ENCODE data around the gene ELOVL7.

ELOVL7 gene

DNA sequence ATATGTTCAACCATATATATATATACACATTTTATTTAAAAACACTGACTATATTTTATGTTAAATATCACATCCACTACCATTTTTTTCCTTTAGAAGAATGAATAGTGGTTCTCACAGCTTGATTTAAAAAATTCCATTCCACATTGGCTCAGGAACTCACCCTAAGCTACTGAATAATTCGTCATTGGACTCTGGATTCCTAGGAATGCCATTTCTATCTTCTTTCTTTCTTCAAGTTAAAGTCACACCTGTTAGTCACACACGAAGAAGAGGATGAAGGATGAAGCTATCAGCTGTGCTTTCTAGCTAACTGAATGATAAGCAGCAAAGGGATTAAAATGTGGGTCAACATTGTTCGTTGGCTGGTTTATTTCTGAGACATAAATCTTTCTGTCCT, 7.9 kb downstream of the ELOVL7 start:
- Histone ChIP-seq H3K27ac (replicated peaks) (no peak overlapping the region), H3K4me3 (replicated peaks; ENCODE audit: insufficient read depth, low read length) (no peak overlapping the region), H3K27me3 (ENCODE audit: insufficient read depth, poor library complexity, severe bottlenecking) (no peaks in the 10 kb centered on the region)
- no peak for TF ChIP-seq SPI1 (IDR thresholded peaks at IDR 0.05; ENCODE audit: borderline replicate concordance, low read depth)
- no peak for TF ChIP-seq REST (IDR thresholded peaks at IDR 0.05; ENCODE audit: insufficient replicate concordance, low read depth)
- no peak for TF ChIP-seq POLR2AphosphoS5 (IDR thresholded peaks at IDR 0.05; ENCODE audit: low read depth)
- TF ChIP-seq, protein P1, sequence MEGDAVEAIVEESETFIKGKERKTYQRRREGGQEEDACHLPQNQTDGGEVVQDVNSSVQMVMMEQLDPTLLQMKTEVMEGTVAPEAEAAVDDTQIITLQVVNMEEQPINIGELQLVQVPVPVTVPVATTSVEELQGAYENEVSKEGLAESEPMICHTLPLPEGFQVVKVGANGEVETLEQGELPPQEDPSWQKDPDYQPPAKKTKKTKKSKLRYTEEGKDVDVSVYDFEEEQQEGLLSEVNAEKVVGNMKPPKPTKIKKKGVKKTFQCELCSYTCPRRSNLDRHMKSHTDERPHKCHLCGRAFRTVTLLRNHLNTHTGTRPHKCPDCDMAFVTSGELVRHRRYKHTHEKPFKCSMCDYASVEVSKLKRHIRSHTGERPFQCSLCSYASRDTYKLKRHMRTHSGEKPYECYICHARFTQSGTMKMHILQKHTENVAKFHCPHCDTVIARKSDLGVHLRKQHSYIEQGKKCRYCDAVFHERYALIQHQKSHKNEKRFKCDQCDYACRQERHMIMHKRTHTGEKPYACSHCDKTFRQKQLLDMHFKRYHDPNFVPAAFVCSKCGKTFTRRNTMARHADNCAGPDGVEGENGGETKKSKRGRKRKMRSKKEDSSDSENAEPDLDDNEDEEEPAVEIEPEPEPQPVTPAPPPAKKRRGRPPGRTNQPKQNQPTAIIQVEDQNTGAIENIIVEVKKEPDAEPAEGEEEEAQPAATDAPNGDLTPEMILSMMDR (IDR thresholded peaks at IDR 0.05; ENCODE audit: insufficient read depth, low read length), result no peak
- no peak for TF ChIP-seq GABPA (IDR thresholded peaks at IDR 0.05; ENCODE audit: low read depth)
- no peak for DNase-seq (ENCODE audit: low read depth in 1 of 2, low spot score in 1 of 2)

- Histone ChIP-seq H3K27me3 (ENCODE audit: insufficient read depth, poor library complexity, severe bottlenecking) (no peaks in the 10 kb centered on the region), H3K27ac (replicated peaks) (no peak overlapping the region), H3K4me3 (replicated peaks; ENCODE audit: insufficient read depth, low read length) (no peak overlapping the region)
- TF ChIP-seq GABPA (IDR thresholded peaks at IDR 0.05; ENCODE audit: low read depth) (no peak), POLR2AphosphoS5 (IDR thresholded peaks at IDR 0.05; ENCODE audit: low read depth) (no peak), SPI1 (IDR thresholded peaks at IDR 0.05; ENCODE audit: borderline replicate concordance, low read depth) (no peak), REST (IDR thresholded peaks at IDR 0.05; ENCODE audit: insufficient replicate concordance, low read depth) (no peak)
- TF ChIP-seq, protein P1 (IDR thresholded peaks at IDR 0.05; ENCODE audit: insufficient read depth, low read length), result no peak
- no peak for DNase-seq (ENCODE audit: low read depth in 1 of 2, low spot score in 1 of 2)
Measured at GRCh38 chr5:60835554-60835953, 8.5 kb downstream of the ELOVL7 start.

GRCh38 chr5:60833520-60833919, 10.5 kb downstream of the ELOVL7 start:
- no peak overlapping the region for H3K4me3 ChIP-seq (replicated peaks; ENCODE audit: insufficient read depth, low read length)
- no peak for DNase-seq (ENCODE audit: low read depth in 1 of 2, low spot score in 1 of 2)
- H3K27me3 ChIP-seq (ENCODE audit: insufficient read depth, poor library complexity, severe bottlenecking), result no peaks in the 10 kb centered on the region
- TF ChIP-seq GABPA (IDR thresholded peaks at IDR 0.05; ENCODE audit: low read depth) (no peak), POLR2AphosphoS5 (IDR thresholded peaks at IDR 0.05; ENCODE audit: low read depth) (no peak), SPI1 (IDR thresholded peaks at IDR 0.05; ENCODE audit: borderline replicate concordance, low read depth) (no peak), REST (IDR thresholded peaks at IDR 0.05; ENCODE audit: insufficient replicate concordance, low read depth) (no peak)
- TF ChIP-seq, protein P1 (IDR thresholded peaks at IDR 0.05; ENCODE audit: insufficient read depth, low read length), result no peak
- no peak overlapping the region for H3K27ac ChIP-seq (replicated peaks)
